ENCODE data around the gene WDR5B.
"Not testable (repeated sequence)": the region's sequence is repeated elsewhere in the genome, so short reads cannot be mapped to it uniquely, and the experiment has no call there.

The WDR5B gene

GRCh38 chr3:122415762-122416654, at the start of gene WDR5B:
WDR5B (minus strand) TSS chr3:122416062; CDS start chr3:122415528, 534 bp downstream.
- DNase-seq (ENCODE audit: low read depth, low spot score), result peak; percentile 99

- no peak for DNase-seq (ENCODE audit: low read depth, low spot score)
Measured at GRCh38 chr3:122464659-122465058, 48.8 kb upstream of the WDR5B start.

- no peak for DNase-seq (ENCODE audit: low read depth, low spot score)
Measured at GRCh38 chr3:122462406-122462805, 46.5 kb upstream of the WDR5B start.

- no peak for DNase-seq (ENCODE audit: low read depth, low spot score)
Measured at GRCh38 chr3:122461806-122462205, 45.9 kb upstream of the WDR5B start.

- peak; percentile 67 for DNase-seq (ENCODE audit: low read depth, low spot score)
Measured at GRCh38 chr3:122458992-122459391, 43.1 kb upstream of the WDR5B start.

- DNase-seq (ENCODE audit: low read depth, low spot score), result no peak
Measured at GRCh38 chr3:122457706-122458105, 41.8 kb upstream of the WDR5B start.

GRCh38 chr3:122456074-122456473, 40.2 kb upstream of the WDR5B start:
- DNase-seq (ENCODE audit: low read depth, low spot score), result no peak

GRCh38 chr3:122451371-122451770, 35.5 kb upstream of the WDR5B start:
- no peak for DNase-seq (ENCODE audit: low read depth, low spot score)

GRCh38 chr3:122448218-122448617, 32.4 kb upstream of the WDR5B start:
- not testable (repeated sequence) for DNase-seq (ENCODE audit: low read depth, low spot score)

GRCh38 chr3:122444491-122444887, 28.6 kb upstream of the WDR5B start:
- DNase-seq (ENCODE audit: low read depth, low spot score), result not testable (repeated sequence)

GRCh38 chr3:122443762-122444490, 28.1 kb upstream of the WDR5B start:
- not testable (repeated sequence) for DNase-seq (ENCODE audit: low read depth, low spot score)

GRCh38 chr3:122443090-122443489, 27.2 kb upstream of the WDR5B start:
- DNase-seq (ENCODE audit: low read depth, low spot score), result no peak

- no peak for DNase-seq (ENCODE audit: low read depth, low spot score)
Measured at GRCh38 chr3:122435950-122436349, 20.1 kb upstream of the WDR5B start.

- DNase-seq (ENCODE audit: low read depth, low spot score), result no peak
Measured at GRCh38 chr3:122430371-122430770, 14.5 kb upstream of the WDR5B start.

GRCh38 chr3:122427857-122428471, 12.1 kb upstream of the WDR5B start:
- DNase-seq (ENCODE audit: low read depth, low spot score), result no peak

- DNase-seq (ENCODE audit: low read depth, low spot score), result no peak
Measured at GRCh38 chr3:122421836-122422235, 6.0 kb upstream of the WDR5B start.

- DNase-seq (ENCODE audit: low read depth, low spot score), result no peak
Measured at GRCh38 chr3:122421101-122421500, 5.2 kb upstream of the WDR5B start.

GRCh38 chr3:122416966-122417365, 1.1 kb upstream of the WDR5B start:
- peak; percentile 23 for DNase-seq (ENCODE audit: low read depth, low spot score)

- DNase-seq (ENCODE audit: low read depth, low spot score), result peak; percentile 62
Measured at GRCh38 chr3:122415104-122415744, 638 bp downstream of the WDR5B start.

- DNase-seq (ENCODE audit: low read depth, low spot score), result no peak
Measured at GRCh38 chr3:122414391-122414790, 1.5 kb downstream of the WDR5B start.

GRCh38 chr3:122410639-122411038, 5.2 kb downstream of the WDR5B start:
- DNase-seq (ENCODE audit: low read depth, low spot score), result no peak

- no peak for DNase-seq (ENCODE audit: low read depth, low spot score)
Measured at GRCh38 chr3:122410111-122410510, 5.8 kb downstream of the WDR5B start.

Measured in astrocyte of the hippocampus (primary cell).